NCI-H2227 (cell line): ENCODE data around the gene ASL.
"Not testable (repeated sequence)": the region's sequence is repeated elsewhere in the genome, so short reads cannot be mapped to it uniquely, and the experiment has no call there.

Experiments used
- DNase-seq: peaks from one replicate; lab custom pipeline; 2025; ENCODE audit not compliant: unreplicated experiment; lab: John Stamatoyannopoulos, UW

Gene ASL

DNA sequence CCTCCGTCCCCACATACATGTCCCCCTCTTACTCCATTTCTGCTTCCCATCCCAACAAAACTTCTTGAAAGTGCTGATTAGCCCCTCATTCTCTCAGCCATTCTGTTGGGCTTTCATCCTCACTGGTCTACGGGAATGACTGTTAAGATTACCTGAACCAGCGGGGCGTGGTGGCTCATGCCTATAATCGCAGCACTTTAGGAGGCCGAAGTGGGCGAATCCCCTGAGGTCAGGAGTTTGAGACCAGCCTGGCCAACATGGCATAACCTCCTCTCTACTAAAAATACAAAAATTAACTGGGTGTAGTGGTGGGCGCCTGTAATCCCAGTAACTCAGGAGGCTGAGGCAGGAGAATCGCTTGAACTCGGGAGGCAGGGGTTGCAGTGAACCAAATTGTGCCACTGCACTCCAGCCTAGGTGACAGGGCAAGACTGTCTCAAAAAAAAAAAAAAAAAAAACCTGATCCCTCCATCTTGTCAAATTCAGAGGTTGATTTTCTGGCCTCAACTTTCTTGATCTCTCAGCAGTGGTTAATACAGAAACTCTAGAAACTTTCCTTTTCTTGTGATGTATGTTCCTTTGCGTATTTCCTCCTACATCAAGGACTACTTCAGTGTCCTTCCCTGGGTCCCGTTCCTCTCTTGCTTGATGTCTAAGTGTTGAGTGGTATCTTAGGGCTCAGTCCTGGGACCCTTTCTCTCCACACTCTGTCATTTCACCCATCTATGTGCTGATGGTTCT lies 41.2 kb downstream of the ASL start:
- DNase-seq = not testable (repeated sequence)

GRCh38 chr7:66118603-66119002 lies 43.0 kb downstream of the ASL start:
- DNase-seq = no peak

DNA sequence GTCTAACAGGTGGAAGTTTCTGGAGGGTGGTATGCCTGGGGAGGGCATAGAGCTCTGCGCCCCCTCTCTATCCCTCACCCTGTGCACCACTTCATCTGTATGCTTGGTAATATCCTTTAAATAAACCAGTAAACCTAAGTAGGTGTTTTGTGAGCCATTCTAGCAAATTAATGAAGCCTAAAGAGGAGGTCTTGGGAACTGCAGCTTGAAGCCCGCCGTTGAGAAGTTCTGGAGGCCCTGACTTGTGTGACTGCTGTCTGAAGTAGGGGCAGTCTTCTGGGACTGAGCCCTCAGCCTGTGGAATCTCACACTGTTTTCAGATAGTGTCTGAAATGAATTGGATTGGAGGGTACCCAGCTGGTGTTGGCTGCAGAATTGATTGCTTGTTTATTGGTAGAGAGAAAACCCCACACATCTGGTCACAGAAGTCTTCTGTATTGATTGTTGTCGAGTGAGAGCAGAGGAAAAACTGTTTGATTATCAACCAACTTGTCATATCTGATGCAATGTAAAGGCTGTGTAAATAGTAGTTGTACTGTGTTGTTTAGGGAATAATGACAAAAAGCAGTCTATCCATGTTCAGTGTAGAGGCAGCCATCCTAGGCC lies 43.7 kb downstream of the ASL start:
- DNase-seq = no peak

DNA sequence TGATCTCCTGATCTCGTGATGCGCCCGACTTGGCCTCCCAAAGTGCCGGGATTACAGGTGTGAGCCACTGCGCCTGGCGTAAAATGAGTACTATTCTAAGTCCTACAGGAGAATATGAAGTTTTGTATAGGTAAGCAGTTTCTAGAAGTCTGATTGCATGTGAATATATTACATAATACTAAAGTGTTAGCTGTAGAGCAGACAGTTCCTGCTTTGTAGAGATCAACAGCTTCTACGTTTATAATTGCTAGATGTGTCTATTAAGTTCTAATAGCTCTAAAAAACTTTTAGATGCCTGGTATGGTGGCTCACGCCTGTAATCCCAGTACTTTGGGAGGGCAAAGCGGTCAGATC lies 47.5 kb downstream of the ASL start:
- DNase-seq = no peak

DNA sequence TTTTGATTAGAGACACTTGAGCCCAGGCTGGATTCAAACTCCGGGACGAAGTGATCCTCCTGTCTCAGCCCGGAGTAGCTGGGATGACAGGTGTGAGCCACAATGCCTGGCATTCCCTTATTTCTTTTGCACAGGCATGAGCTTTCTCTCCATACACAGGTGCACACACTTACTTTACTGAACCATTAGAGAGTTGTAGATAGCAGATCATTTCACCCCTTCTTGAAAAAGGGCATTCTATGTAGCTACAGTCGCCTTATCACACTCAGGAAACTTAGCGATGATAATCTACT lies 48.9 kb downstream of the ASL start:
- not testable (repeated sequence) for DNase-seq

GRCh38 chr7:66125052-66125694 lies 49.6 kb downstream of the ASL start:
- DNase-seq = no peak

GRCh38 chr7:66125781-66126352 lies 50.2 kb downstream of the ASL start:
- not testable (repeated sequence) for DNase-seq

DNA sequence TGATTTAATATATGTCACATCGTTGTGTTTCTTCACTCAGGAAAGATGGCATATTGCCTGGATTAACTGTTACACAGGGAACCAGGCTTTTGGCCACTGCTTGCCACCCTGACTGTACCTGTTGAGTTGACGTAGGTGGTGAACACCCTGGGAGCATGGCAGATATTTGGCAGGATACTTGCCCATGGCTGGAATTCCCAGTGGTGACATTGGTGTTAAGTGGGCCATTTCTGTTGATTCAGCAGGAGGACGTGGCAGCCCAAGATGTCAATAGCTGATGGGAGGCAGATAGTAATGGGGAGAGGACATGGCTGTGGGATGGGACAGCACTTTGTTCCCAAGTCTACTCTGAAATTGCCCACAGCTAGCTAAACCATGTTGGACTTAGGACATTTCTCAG lies 51.6 kb downstream of the ASL start:
- DNase-seq = not testable (repeated sequence)

GRCh38 chr7:66138994-66139752 lies 63.6 kb downstream of the ASL start:
- DNase-seq = no peak

DNA sequence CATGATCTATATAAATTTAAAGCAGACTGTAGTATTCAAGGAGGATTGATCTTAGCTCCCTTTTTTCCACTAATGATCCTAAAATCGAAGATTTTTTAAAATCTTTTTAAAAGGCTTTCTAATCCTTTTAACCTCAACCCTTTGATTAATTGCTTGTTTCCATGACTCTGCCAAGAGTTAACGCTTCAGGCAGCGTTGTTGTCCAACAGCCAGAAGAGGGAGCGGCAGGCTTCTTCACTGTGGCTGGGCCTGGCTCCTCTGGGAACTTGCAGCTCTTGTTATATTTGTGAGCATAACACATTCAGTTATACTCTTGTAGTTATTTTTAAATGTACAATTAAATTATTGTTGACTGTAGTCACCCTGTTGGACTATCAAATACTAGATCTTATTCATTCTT lies 65.3 kb downstream of the ASL start:
- DNase-seq = peak; percentile 36

GRCh38 chr7:66142334-66142733 lies 66.7 kb downstream of the ASL start:
- DNase-seq = no peak

DNA sequence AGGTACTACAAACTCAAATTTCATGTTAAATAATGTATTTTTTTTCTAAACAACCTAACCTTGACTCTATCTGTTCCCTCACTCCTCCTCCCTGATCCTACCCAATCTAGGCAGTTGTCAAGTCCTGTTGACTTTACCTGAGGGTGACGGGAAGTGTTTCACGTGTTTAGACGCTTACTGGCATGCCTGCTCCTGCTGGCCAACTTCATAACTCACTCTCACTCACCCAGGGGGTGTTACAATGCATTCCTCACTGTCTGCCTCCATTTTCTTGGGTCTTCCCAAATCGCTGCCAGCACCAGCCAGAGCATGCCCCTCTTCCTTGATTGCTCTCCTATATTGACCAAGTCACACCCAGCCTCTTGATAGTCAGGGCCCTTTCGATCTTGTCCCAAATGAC lies 67.4 kb downstream of the ASL start:
- DNase-seq = no peak
